NCI-H2196 treated with DMSO at 0.1 percent for 48 hours (cell line): ENCODE measurements around the gene KCNT1.
"Not testable (repeated sequence)": the region's sequence is repeated elsewhere in the genome, so short reads cannot be mapped to it uniquely, and the experiment has no call there.

Source experiments
- DNase-seq: peaks from one replicate; lab custom pipeline; 2025; ENCODE audit not compliant: unreplicated experiment; lab: John Stamatoyannopoulos, UW

The KCNT1 gene

GRCh38 chr9:135672786-135673185, 29.2 kb upstream of the KCNT1 start:
- not testable (repeated sequence) for DNase-seq

DNA sequence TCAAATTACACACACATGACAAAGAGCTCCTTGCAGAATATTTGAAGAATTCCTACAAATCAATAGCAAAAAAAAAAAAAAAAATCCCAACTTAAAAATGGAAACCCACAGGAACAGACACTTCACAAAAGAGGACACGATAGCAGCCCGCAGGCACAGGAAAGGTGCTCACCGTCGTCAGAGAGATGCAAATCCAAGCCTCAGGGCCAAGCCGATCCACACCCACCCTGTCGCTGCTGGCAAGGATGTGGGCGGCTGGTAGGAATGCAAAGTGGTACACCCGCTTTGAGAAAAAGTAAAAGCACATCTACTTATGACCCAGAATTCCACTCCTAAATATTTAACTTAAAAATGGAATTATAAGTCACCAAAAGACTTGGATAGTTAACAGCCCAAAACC, 28.0 kb upstream of the KCNT1 start:
- DNase-seq: no peak

- no peak for DNase-seq
Observed at GRCh38 chr9:135674977-135675376, 27.0 kb upstream of the KCNT1 start.

GRCh38 chr9:135676891-135677290, 25.1 kb upstream of the KCNT1 start:
- DNase-seq: no peak

- DNase-seq: no peak
Observed at GRCh38 chr9:135677641-135678168, 24.3 kb upstream of the KCNT1 start.

- no peak for DNase-seq
Observed at GRCh38 chr9:135678236-135679017, 23.6 kb upstream of the KCNT1 start.

DNA sequence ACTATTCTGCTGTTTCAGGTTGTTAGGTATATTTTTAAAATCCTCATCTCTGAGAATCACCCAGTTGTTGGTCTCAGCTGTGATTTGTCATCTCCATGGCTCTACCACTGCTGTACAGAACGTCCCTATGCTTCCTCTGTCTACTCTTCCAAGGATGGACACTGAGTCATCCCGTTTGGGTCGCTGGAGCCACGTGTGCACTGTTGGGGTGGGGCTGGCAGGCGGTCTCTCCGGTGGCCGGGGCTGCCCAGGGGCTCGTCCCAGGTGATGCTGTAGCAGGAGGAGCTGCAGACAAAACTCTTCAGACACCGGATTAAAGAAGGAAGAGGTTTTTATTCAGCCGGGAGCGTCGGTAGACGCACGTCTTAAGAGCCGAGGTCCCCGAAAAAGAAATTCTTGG, 21.9 kb upstream of the KCNT1 start:
- DNase-seq: no peak

DNA sequence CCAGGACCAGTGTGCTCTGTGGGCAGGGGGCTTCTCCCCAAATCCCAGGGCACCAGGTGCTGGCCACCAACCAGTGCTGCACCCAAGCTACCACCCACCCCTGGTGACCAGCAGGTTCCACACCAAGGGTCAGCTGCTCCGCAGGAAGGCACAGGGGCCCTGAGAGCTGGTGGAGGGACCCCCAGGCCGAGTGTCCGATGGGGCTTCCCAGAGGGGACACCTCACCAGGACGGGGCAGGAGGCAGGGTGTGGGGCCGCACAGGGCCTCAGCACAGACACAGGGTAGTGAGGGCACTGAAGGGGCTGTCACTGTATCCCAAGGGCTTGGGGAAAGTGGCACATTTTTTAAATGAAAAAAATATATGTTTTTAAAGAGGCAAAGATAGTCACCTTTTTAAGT, 20.8 kb upstream of the KCNT1 start:
- DNase-seq: no peak

- DNase-seq: no peak
Observed at GRCh38 chr9:135683401-135684034, 18.5 kb upstream of the KCNT1 start.

- DNase-seq: no peak
Observed at GRCh38 chr9:135684691-135685090, 17.3 kb upstream of the KCNT1 start.

DNA sequence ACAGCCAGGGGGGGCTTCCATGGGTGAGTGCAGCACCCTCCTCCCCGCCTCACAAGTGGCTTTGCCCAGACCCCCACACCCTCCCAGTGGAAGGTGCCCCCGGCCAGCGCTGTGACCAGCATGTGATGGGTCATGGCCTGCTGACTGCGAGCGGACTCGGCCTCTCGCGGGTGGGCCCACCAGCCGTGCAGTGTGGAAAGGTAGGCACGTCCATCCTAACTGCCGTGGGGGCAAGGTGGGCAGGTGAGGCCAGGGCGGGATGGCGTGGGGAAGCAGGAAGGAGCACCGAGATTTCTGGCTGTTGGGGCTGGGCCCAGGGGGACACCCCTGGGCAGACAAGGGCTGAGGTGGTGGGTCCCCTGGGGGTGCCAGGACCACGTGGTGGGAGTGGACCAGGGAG, 14.8 kb upstream of the KCNT1 start:
- DNase-seq: no peak

- no peak for DNase-seq
Observed at GRCh38 chr9:135689011-135689410, 13.0 kb upstream of the KCNT1 start.

DNA sequence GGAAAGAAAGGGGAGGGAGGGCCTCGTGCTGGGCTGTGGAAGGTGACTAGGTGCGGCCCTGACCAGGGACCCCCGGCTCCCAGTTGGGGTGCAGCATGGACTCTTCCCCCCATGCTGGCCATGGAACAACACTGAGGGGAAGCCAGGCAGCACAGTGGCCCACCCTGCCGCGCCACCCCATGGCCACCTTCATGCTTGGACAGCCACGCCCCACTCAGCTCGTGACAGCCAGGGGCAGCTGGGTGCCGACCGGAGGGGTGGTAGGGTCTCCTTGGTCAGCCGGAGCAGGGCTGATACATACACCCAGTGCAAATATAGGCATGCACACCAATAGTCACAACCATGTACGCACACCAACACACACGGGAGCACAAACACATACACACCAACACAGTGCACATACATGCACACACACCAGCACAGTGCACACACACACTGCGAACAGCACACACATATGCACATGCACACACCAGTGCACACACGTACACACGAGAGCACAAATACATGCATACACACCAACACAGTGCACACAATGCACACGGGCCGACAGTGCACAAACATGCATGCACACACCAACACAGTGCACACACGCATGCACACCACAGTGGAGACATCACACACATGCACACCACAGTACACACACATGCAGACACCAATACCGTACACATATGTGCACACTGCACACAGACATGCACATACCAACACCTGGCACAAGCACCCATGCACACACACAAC, 11.0 kb upstream of the KCNT1 start:
- DNase-seq: no peak

- no peak for DNase-seq
Observed at GRCh38 chr9:135692410-135692809, 9.6 kb upstream of the KCNT1 start.

GRCh38 chr9:135693265-135693664, 8.7 kb upstream of the KCNT1 start:
- no peak for DNase-seq

GRCh38 chr9:135693771-135694170, 8.2 kb upstream of the KCNT1 start:
- DNase-seq: no peak

DNA sequence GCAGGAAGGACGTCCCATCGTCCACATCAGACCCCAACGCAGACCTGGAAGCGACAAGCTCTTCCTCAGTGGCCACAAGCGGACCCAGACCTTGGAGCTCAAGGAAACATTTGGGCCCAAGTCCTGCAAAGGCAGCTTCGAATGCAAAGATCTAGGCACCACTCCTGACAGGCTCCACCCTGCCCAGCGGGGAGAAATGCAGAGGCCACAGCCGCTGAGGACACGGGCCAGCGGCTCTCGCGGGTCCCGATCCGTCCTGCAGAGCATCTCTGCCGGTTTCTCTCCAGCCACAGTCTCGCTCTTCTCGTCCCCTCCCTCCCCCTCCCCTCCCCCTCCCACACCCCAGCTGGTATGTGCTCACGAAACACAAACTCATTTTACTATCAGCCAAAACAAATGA, 7.6 kb upstream of the KCNT1 start:
- DNase-seq: no peak

DNA sequence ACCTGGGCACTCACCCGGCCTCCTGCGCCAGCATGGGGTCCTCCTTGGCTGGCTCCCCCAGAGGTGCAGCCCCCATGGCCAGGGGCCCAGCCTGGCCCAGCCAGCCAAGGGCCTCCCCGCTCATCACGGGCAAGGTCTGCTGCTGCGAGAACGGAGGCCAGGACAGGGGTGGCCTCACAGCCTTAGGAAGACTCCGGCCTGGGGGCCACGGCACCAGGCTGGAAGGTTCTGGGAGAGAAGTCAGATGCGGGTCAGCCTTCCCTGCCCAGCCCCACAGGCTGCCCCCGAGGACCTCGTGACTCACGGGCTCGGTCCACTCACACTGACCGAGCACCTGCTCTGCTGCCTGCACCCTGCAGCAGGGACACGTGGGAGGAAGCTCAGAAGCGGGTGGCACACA, 6.9 kb upstream of the KCNT1 start:
- DNase-seq: no peak

GRCh38 chr9:135695642-135696041, 6.3 kb upstream of the KCNT1 start:
- no peak for DNase-seq

- no peak for DNase-seq
Observed at GRCh38 chr9:135696446-135696845, 5.5 kb upstream of the KCNT1 start.

- DNase-seq: no peak
Observed at GRCh38 chr9:135697226-135697625, 4.8 kb upstream of the KCNT1 start.

DNA sequence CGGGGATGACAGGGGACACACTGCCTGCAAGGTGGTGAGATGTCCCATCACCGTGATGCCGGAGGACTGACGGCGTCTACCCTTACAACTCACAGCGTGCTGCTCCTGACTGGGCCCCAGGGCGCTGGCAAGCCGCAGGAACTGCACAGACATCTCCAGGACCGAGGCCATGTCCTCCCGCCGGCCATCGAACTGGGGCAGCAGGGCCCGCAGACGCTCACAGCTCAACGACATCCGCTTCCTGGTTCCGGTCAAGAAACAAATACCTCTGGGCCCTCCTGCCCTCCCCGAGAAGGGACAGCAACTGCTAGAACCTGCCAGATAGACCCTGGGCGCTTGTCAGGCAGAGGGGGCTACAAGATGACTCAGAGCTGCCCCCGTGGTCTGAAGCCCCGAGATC, 3.7 kb upstream of the KCNT1 start:
- no peak for DNase-seq
